K562 (cell line): ENCODE data around the gene FAM3C. TPM values are rescaled to one million over a fixed set of nuclear protein-coding genes. Genes with fewer than 3 reads are reported as not detected.

ENCODE experiments used
- ATAC-seq: fragments of 200-7000 bp; cut with Tn5 transposase; 3 replicates; pipeline ENCODE4 v1.9.1; 2020; ENCODE audit warnings: moderate library complexity
- BruUV-seq: library from RNA; stranded (reverse); fragments of 400-500 nt; replicated peaks from 2 replicates; lab custom pipeline; 2021; lab: Mats Ljungman, UMichigan
- CTCF ChIA-PET: fragments of 300-600 bp; formaldehyde crosslinking; extraction: SDS; loops from one replicate; lab custom pipeline; 2021; ENCODE audit warnings: low intra/inter-chr PET ratio; lab: Yijun Ruan, JAX
- POLR2A ChIA-PET: fragments of 300-600, 350-650 bp; sonication (Branson Sonifier 250); formaldehyde crosslinking; extraction: SDS; loops from one replicate; lab custom pipeline; 2021; ENCODE audit warnings: antibody characterized with exemption, inconsistent platforms; lab: Yijun Ruan, JAX
- DNase-seq, 4 experiments: peaks; one replicate each; pipeline versions ENCODE4 v3.0.0 to v3.0.0-alpha.2; 2011 to 2018; ENCODE audit warnings: low spot score in 3 of 4, mixed read lengths in 3 of 4; ENCODE audit errors: extremely low read depth in 1 of 4
- FAIRE-seq: peaks from 2 replicates; lab custom pipeline; 2011; peaks lifted over from hg19 to GRCh38; lab: Jason Lieb, UNC
- H2AFZ ChIP-seq: 2 replicates; pipeline ENCODE4 v1.6.0; 2011; ENCODE audit warnings: low read depth, low read length, control low read depth, inconsistent platforms
- H3K27ac ChIP-seq: fragments of 200-600 bp; 3 replicates; pipeline ENCODE4 v1.8.0; 2011; ENCODE audit warnings: low read depth, mild to moderate bottlenecking, control low read depth, inconsistent platforms, low read length, moderate library complexity, mixed read lengths; ENCODE audit errors: extremely low read depth
- H3K27me3 ChIP-seq, 2 experiments: fragments of 300-600 bp in 1 of 2; 2 replicates in 1 of 2; 3 replicates in 1 of 2; pipeline versions ENCODE4 v1.6.0 to v1.8.0; 2011; ENCODE audit warnings: inconsistent platforms in 2 of 2, low read length in 2 of 2, mild to moderate bottlenecking in 1 of 2, mixed read lengths in 1 of 2, moderate library complexity in 1 of 2; ENCODE audit not compliant: control insufficient read depth in 2 of 2, insufficient read depth in 2 of 2
- H3K36me3 ChIP-seq: fragments of 300-600 bp; 3 replicates; pipeline ENCODE4 v1.8.0; 2011; ENCODE audit warnings: mild to moderate bottlenecking, low read length, inconsistent platforms; ENCODE audit not compliant: control insufficient read depth, insufficient read depth
- H3K4me1 ChIP-seq, 2 experiments: fragments of 200-600 bp in 1 of 2; replicated peaks in 1 of 2; 2 replicates in 1 of 2; 3 replicates in 1 of 2; pipeline versions ENCODE4 v1.5.1 to v1.8.0; 2011; ENCODE audit warnings: inconsistent platforms in 2 of 2, low read length in 2 of 2, mild to moderate bottlenecking in 1 of 2, mixed read lengths in 1 of 2, moderate library complexity in 1 of 2; ENCODE audit not compliant: control insufficient read depth in 2 of 2, insufficient read depth in 2 of 2
- H3K4me2 ChIP-seq: 2 replicates; pipeline ENCODE4 v1.6.1; 2011; ENCODE audit warnings: low read length, control low read depth, inconsistent platforms, mixed read lengths; ENCODE audit not compliant: insufficient read depth
- H3K4me3 ChIP-seq: fragments of 200-600 bp; sonication (generic), shearing (Covaris generic); 2 replicates; pipeline ENCODE4 v1.5.1; 2016; ENCODE audit warnings: control low read depth, inconsistent platforms
- H3K79me2 ChIP-seq: fragments of 200-600 bp; 3 replicates; pipeline ENCODE4 v1.8.0; 2011; ENCODE audit warnings: low read length, inconsistent platforms; ENCODE audit not compliant: control insufficient read depth, insufficient read depth
- H3K9ac ChIP-seq, 2 experiments: 2 replicates each; pipeline versions ENCODE4 v1.6.0 to v1.6.1; 2011; ENCODE audit warnings: low read depth in 2 of 2, low read length in 2 of 2, control low read depth in 1 of 2, inconsistent platforms in 1 of 2, mild to moderate bottlenecking in 1 of 2, mixed read lengths in 1 of 2; ENCODE audit not compliant: insufficient read depth in 1 of 2
- H3K9me1 ChIP-seq: one replicate; pipeline ENCODE4 v1.6.0; 2011; ENCODE audit warnings: inconsistent platforms, mild to moderate bottlenecking, low read length, moderate library complexity; ENCODE audit not compliant: control insufficient read depth, insufficient read depth
- H3K9me3 ChIP-seq: replicated peaks from 2 replicates; pipeline ENCODE4 v1.5.1; 2011; ENCODE audit warnings: low read depth, low read length, inconsistent platforms; ENCODE audit not compliant: control insufficient read depth, insufficient read depth
- H4K20me1 ChIP-seq: replicated peaks from 2 replicates; pipeline ENCODE4 v1.6.1; 2011; ENCODE audit warnings: low read length, inconsistent platforms, mixed read lengths; ENCODE audit not compliant: control insufficient read depth, insufficient read depth
- GTF2E2 ChIP-seq: fragments of 200-800 bp; sonication (Bioruptor generic); IDR thresholded peaks from 2 replicates; pipeline ENCODE4 v1.6.1; 2016; ENCODE audit warnings: missing genetic modification characterization, missing compliant biosample characterization
- PHB2 ChIP-seq: fragments of 450-650 bp; IDR thresholded peaks from 2 replicates; pipeline ENCODE4 v1.6.1; 2017; ENCODE audit warnings: low read depth
- PML ChIP-seq: IDR thresholded peaks from 2 replicates; pipeline ENCODE4 v1.6.1; 2012; ENCODE audit warnings: low read length, inconsistent platforms
- POU5F1 ChIP-seq: fragments of 150-350 bp; IDR thresholded peaks from 2 replicates; pipeline ENCODE4 v1.6.1; 2014; ENCODE audit warnings: borderline replicate concordance, low read length, low read depth, mild to moderate bottlenecking; ENCODE audit not compliant: partially characterized antibody
- TAF15 ChIP-seq: fragments of 200-400 bp; formaldehyde crosslinking; IDR thresholded peaks from 2 replicates; pipeline ENCODE4 v1.6.1; 2017; ENCODE audit warnings: mild to moderate bottlenecking, low read depth, low read length, moderate library complexity
- TAF9B ChIP-seq: fragments of 450-650 bp; IDR thresholded peaks from 2 replicates; pipeline ENCODE4 v1.6.1; 2018; ENCODE audit warnings: mild to moderate bottlenecking; ENCODE audit not compliant: partially characterized antibody
- TCF7L2 ChIP-seq: fragments of 150-350 bp; IDR thresholded peaks from 2 replicates; pipeline ENCODE4 v1.6.1; 2016; ENCODE audit warnings: low read depth, mild to moderate bottlenecking, low read length, moderate library complexity
- TCFL5 ChIP-seq: fragments of 250-450 bp; sonication (Bioruptor Pico); conservative IDR thresholded peaks from 2 replicates; pipeline ENCODE4 v1.6.1; 2021; ENCODE audit warnings: mild to moderate bottlenecking, moderate library complexity, matching md5 sums
- TEAD2 ChIP-seq: fragments of 450-650 bp; IDR thresholded peaks from 2 replicates; pipeline ENCODE4 v1.6.1; 2016; ENCODE audit warnings: missing genetic modification characterization, control low read depth, missing compliant biosample characterization
- ZNF274 ChIP-seq: IDR thresholded peaks from 2 replicates; pipeline ENCODE4 v1.6.1; 2011; ENCODE audit warnings: low read depth, mild to moderate bottlenecking, low read length, moderate library complexity, borderline replicate concordance
- ZNF551 ChIP-seq: fragments of 250-450 bp; sonication (Bioruptor Pico); IDR thresholded peaks from 2 replicates; pipeline ENCODE4 v1.5.0; 2021; ENCODE audit warnings: mild to moderate bottlenecking, moderate library complexity
- WGBS: fragments of 100-300 bp; shearing (Covaris generic); methylation state at CpG from one replicate; pipeline ENCODE4 v1.1.6; 2016; ENCODE audit warnings: low coverage, mixed read lengths; ENCODE audit not compliant: insufficient coverage; ENCODE audit errors: missing lambda C conversion rate; 5-methylcytosine and 5-hydroxymethylcytosine counted together
- in situ Hi-C: fragments of 300-500 bp; cut with MboI; formaldehyde crosslinking; loops from 4 replicates; pipeline ENCODE4 v1.15.0; 2018; ENCODE audit warnings: inconsistent platforms, mixed read lengths
- intact Hi-C: fragments of 100-400 bp; cut with micrococcal nuclease; formaldehyde crosslinking; loops from 2 replicates; pipeline ENCODE4 v1.14.2; 2022
- polyA plus RNA-seq, 8 experiments: library from polyadenylated mRNA; depleted of rRNA in 4 of 8; stranded (reverse) in 5 of 8; unstranded in 3 of 8; fragments of >200 nt; fragmentation: Nextera tagmentation in 2 of 8; fragmentation: Illumina TruSeq in 1 of 8; extraction: Ambion mirVana in 2 of 8; extraction: Trizol in 1 of 8; gene quantifications; 2 replicates each; pipeline versions ENCODE4 v1.2.1 to v1.2.3, GENCODE V29; 2011 to 2014; ENCODE audit warnings: inconsistent platforms in 1 of 8, missing spikeins in 1 of 8
- total RNA-seq, 7 experiments: library from RNA; depleted of rRNA in 6 of 7; stranded (reverse); fragments of >200 nt in 6 of 7; fragmentation: Illumina TruSeq in 2 of 7; extraction: Trizol in 2 of 7; gene quantifications; 2 replicates each; pipeline versions ENCODE4 v1.2.1 to v1.2.3, GENCODE V29; 2011 to 2021; ENCODE audit warnings: low replicate concordance in 1 of 7
- TF ChIP-seq, protein P1 (sequence below): sonication (generic); formaldehyde crosslinking; IDR thresholded peaks from 2 replicates; pipeline ENCODE4 v1.8.1; 2023; ENCODE audit warnings: mild to moderate bottlenecking, missing genetic modification reagents
- TF ChIP-seq, protein P2 (sequence below): fragments of 450-650 bp; conservative IDR thresholded peaks from 2 replicates; pipeline ENCODE4 v1.6.1; 2016; ENCODE audit warnings: missing genetic modification characterization, low read depth, mild to moderate bottlenecking, missing compliant biosample characterization, moderate library complexity
- TF ChIP-seq, protein P3 (sequence below): fragments of 250-450 bp; sonication (Bioruptor Pico); IDR thresholded peaks from 2 replicates; pipeline ENCODE4 v1.5.0; 2021; ENCODE audit warnings: mild to moderate bottlenecking, moderate library complexity

Gene FAM3C
- total and polyA plus RNA-seq, 9 of the 15 experiments (the other 6 are each of a cell fraction or from before 2014, with no cell fraction given), result 10.6 to 42.6 (median 30.0) TPM

DNA sequence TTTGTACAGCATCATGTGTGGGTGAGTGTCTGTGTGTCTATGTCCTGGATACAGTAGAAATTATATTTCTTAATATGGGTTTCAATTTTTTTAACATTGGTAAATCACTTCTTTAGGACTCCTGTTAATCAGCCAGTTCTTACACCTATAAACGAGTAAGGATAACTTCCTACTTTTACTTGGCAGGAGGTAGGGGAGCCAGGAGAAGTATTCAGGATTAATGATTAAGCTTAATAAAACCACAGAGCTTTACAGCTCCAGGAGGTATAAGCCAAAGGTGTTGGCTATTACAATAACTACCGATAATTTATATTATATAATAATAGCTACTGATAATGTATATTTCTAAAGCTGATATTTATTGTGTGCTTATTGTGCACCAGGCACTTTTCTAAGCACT, 1.7 kb upstream of the FAM3C start:
- no peaks in the 10 kb centered on the region for H3K27me3 ChIP-seq
- no peaks in the 10 kb centered on the region for H4K20me1 ChIP-seq
- no peak overlapping the region for H3K27ac ChIP-seq
- H3K9ac ChIP-seq, result no peak overlapping the region
- H3K79me2 ChIP-seq, result peaks cover 30% of the 10 kb centered on the region
- H3K9me1 ChIP-seq, result no peaks in the 10 kb centered on the region
- peaks cover 3% of the 10 kb centered on the region; the same call in 1 of the 3 replicates for H3K36me3 ChIP-seq
- intact Hi-C loops (loop anchor here (5.0 to 10.0 kb wide), 2 partner anchors 413 to 446 kb away; partner anchors contain the start of genes CPED1 and ING3), in situ Hi-C loops (no loop called here)
- no peak overlapping the region for H3K4me2 ChIP-seq
- no peak for ATAC-seq
- BruUV-seq, result no TSS peak
- no peak for FAIRE-seq
- DNase-seq, result no peak
- no peak overlapping the region for H3K4me3 ChIP-seq
- CTCF ChIA-PET, result no interaction called here
- POLR2A ChIA-PET, result interaction anchor here (0.7 to 1.3 kb wide), 3 partner anchors 10 to 1891 kb away, joined by 3 read pairs; no protein-coding TSS in a partner anchor
- H3K9me3 ChIP-seq, result no peaks in the 10 kb centered on the region
- H2AFZ ChIP-seq, result peak overlapping the region; percentile 99; the same call in 1 of the 2 replicates
- 60% methylated on average over 2 of the region's 2 CpGs for WGBS
- peaks cover 5 to 10% of the 10 kb centered on the region in 2 experiments; a peak in 3 of 5 replicates for H3K4me1 ChIP-seq
- TF ChIP-seq, protein P1, sequence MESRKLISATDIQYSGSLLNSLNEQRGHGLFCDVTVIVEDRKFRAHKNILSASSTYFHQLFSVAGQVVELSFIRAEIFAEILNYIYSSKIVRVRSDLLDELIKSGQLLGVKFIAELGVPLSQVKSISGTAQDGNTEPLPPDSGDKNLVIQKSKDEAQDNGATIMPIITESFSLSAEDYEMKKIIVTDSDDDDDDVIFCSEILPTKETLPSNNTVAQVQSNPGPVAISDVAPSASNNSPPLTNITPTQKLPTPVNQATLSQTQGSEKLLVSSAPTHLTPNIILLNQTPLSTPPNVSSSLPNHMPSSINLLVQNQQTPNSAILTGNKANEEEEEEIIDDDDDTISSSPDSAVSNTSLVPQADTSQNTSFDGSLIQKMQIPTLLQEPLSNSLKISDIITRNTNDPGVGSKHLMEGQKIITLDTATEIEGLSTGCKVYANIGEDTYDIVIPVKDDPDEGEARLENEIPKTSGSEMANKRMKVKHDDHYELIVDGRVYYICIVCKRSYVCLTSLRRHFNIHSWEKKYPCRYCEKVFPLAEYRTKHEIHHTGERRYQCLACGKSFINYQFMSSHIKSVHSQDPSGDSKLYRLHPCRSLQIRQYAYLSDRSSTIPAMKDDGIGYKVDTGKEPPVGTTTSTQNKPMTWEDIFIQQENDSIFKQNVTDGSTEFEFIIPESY (CRISPR knock-in tag), result no peak
- TF ChIP-seq GTF2E2 (tag) (no peak), TEAD2 (tag) (no peak), TCF7L2 (no peak), PHB2 (no peak), PML (no peak), TAF9B (no peak), ZNF551 (CRISPR knock-in tag) (no peak), TCFL5 (CRISPR knock-in tag) (no peak), TAF15 (no peak), ZNF274 (no peak), POU5F1 (no peak)
- TF ChIP-seq, protein P2, sequence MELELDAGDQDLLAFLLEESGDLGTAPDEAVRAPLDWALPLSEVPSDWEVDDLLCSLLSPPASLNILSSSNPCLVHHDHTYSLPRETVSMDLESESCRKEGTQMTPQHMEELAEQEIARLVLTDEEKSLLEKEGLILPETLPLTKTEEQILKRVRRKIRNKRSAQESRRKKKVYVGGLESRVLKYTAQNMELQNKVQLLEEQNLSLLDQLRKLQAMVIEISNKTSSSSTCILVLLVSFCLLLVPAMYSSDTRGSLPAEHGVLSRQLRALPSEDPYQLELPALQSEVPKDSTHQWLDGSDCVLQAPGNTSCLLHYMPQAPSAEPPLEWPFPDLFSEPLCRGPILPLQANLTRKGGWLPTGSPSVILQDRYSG, result no peak
- TF ChIP-seq, protein P3, sequence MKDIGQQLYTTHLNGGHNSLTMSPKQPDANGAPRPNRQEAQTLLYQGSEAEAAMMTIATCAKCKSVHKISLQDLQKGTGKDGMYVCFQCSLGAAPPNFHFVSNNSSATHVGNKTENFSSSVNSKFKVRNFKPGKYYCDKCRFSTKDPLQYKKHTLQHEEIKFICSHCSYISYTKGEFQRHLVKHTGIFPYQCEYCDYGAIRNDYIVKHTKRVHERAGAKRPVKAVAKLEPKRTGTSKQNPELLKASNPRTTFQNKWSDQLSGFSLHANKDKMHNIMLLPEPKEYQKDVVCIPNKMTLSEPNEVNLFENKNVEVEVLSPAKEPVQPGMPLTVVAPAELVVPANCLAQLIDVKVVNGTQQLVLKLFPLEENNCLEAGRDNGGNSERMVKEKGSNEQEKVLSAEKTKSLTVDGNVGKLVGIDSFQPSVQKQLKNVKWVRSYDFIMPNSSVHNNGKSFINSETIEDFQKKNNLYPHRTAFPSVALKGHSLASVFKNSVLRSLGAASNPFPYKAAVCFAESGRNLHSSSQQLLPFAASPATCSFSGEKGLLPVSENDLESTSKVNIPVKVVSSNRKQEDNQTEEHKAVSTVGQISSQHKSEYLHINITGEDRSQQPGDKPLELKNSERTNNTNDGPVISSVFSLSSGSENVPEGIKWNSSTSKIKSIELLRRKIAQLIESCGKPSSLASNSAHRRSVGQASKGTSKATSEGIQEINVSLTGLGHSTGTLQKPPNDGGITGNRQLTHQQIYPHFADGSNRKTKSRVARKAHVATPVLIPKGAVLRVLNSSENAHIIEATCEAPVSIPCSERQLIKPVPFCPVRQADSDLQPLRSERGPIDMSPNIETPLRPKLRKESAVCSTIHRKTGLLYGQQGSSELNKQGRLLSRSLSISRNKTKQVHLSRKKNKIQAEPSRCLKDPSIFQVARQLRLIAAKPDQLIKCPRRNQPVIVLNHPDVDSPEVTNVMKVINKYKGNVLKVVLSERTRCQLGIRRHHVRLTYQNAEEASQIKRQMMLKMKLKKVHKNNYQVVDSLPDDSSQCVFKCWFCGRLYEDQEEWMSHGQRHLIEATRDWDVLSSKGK, result no peak
